Natural killer cell (primary cell): Measurements from ENCODE around the gene NPAS3. TPM values are rescaled to one million over a fixed set of nuclear protein-coding genes. Genes with fewer than 3 reads are reported as not detected.

Experiments used
- ATAC-seq, 3 donors: fragments of 150-1000 bp in 2 of 3; fragments of 200-7000 bp in 1 of 3; cut with Tn5 transposase; 1 replicate in 1 of 3; 2 replicates in 2 of 3; pipeline ENCODE4 v1.10.0; 2021; ENCODE audit warnings: mild to moderate bottlenecking in 2 of 3, moderate library complexity in 2 of 3
- DNase-seq, 2 donors: peaks; one replicate each; pipeline versions ENCODE4 v3.0.0 to v3.0.0-alpha.2; 2013 to 2021; ENCODE audit warnings: mixed read lengths in 1 of 2
- H3K27ac ChIP-seq: one replicate; pipeline ENCODE4 v1.5.1; 2013; ENCODE audit warnings: mild to moderate bottlenecking, low read length
- H3K27me3 ChIP-seq: one replicate; pipeline ENCODE4 v1.6.1; 2013; ENCODE audit warnings: low read length; ENCODE audit not compliant: control insufficient read depth, insufficient read depth
- H3K36me3 ChIP-seq: one replicate; pipeline ENCODE4 v1.6.1; 2013; ENCODE audit warnings: low read length; ENCODE audit not compliant: control insufficient read depth, insufficient read depth
- H3K4me1 ChIP-seq: one replicate; pipeline ENCODE4 v1.6.1; 2013; ENCODE audit warnings: low read length; ENCODE audit not compliant: control insufficient read depth, insufficient read depth
- H3K4me3 ChIP-seq: one replicate; pipeline ENCODE4 v1.5.1; 2013; ENCODE audit warnings: low read length
- H3K9me3 ChIP-seq: one replicate; pipeline ENCODE4 v1.6.1; 2013; ENCODE audit warnings: low read length; ENCODE audit not compliant: control insufficient read depth, insufficient read depth
- H3K27ac Mint-ChIP-seq, 2 donors: one replicate each; pipeline ENCODE4 v1.8.0; 2022; ENCODE audit warnings: mild to moderate bottlenecking in 2 of 2, mixed read lengths in 2 of 2, moderate library complexity in 1 of 2
- H3K27me3 Mint-ChIP-seq, 2 donors: one replicate each; pipeline ENCODE4 v1.8.0; 2022; ENCODE audit warnings: low read depth in 2 of 2, mixed read lengths in 2 of 2
- H3K36me3 Mint-ChIP-seq: one replicate; pipeline ENCODE4 v1.8.0; 2022; ENCODE audit warnings: mixed read lengths
- H3K4me1 Mint-ChIP-seq, 2 donors: one replicate each; pipeline ENCODE4 v1.8.0; 2022; ENCODE audit warnings: mixed read lengths in 2 of 2
- H3K4me3 Mint-ChIP-seq: one replicate; pipeline ENCODE4 v1.8.0; 2022; ENCODE audit warnings: mild to moderate bottlenecking, moderate library complexity, mixed read lengths
- H3K9me3 Mint-ChIP-seq, 2 donors: one replicate each; pipeline ENCODE4 v1.8.0; 2022; ENCODE audit warnings: mixed read lengths in 2 of 2
- CTCF ChIP-seq: fragments of 200-600 bp; IDR thresholded peaks from one replicate; pipeline ENCODE4 v1.8.0; 2022; ENCODE audit warnings: antibody characterized with exemption
- WGBS: methylation state at CpG from one replicate; pipeline ENCODE4 v1.1.7; 2013; ENCODE audit warnings: missing lambda C conversion rate; ENCODE audit not compliant: insufficient coverage; 5-methylcytosine and 5-hydroxymethylcytosine counted together
- intact Hi-C: fragments of 100-400 bp; cut with micrococcal nuclease; formaldehyde crosslinking; loops from one replicate; pipeline ENCODE4 v1.14.2; 2022
- total RNA-seq, 4 donors: library from RNA; stranded (reverse); fragments of 120-200 nt in 1 of 4; gene quantifications; one replicate each; pipeline versions ENCODE4 v1.2.3 to v1.2.4, GENCODE V29; 2013 to 2022

NPAS3 gene
- total RNA-seq, 3 donors from 2014 or later (not counting 1 experiment from before 2014, with no cell fraction given): not detected

- no peak for TF ChIP-seq CTCF
- intact Hi-C loops: no loop called here
- H3K9me3 Mint-ChIP-seq: no peaks in the 10 kb centered on the region
- H3K27me3 ChIP-seq: peaks cover 4% of the 10 kb centered on the region
- H3K36me3 Mint-ChIP-seq: no peaks in the 10 kb centered on the region
- H3K9me3 ChIP-seq: no peaks in the 10 kb centered on the region
- 92% methylated on average over 11 of the region's 11 CpGs for WGBS
- no peak overlapping the region for H3K27ac ChIP-seq
- H3K4me1 Mint-ChIP-seq: peaks cover 13 to 14% of the 10 kb centered on the region in 2 donors
- peaks cover 15 to 39% of the 10 kb centered on the region in 2 donors for H3K27me3 Mint-ChIP-seq
- no peak overlapping the region for H3K4me3 Mint-ChIP-seq
- no peak overlapping the region for H3K4me3 ChIP-seq
- no peaks in the 10 kb centered on the region for H3K36me3 ChIP-seq
- H3K27ac Mint-ChIP-seq: no peak overlapping the region
- ATAC-seq (no peak), DNase-seq (no peak)
- H3K4me1 ChIP-seq: no peaks in the 10 kb centered on the region
These were observed 854.9 kb downstream of the NPAS3 start for GRCh38 chr14:33793398-33794110.

- Mint-ChIP-seq H3K27ac (no peak overlapping the region), H3K27me3 (peaks cover 18 to 42% of the 10 kb centered on the region in 2 donors), H3K4me3 (no peak overlapping the region), H3K9me3 (no peaks in the 10 kb centered on the region), H3K4me1 (peaks cover 13 to 14% of the 10 kb centered on the region in 2 donors), H3K36me3 (no peaks in the 10 kb centered on the region)
- no peak overlapping the region for H3K4me3 ChIP-seq
- intact Hi-C loops: no loop called here
- no peaks in the 10 kb centered on the region for H3K36me3 ChIP-seq
- H3K4me1 ChIP-seq: no peaks in the 10 kb centered on the region
- peaks cover 4% of the 10 kb centered on the region for H3K27me3 ChIP-seq
- DNase-seq (no peak), ATAC-seq (no peak)
- no peak for TF ChIP-seq CTCF
- no peak overlapping the region for H3K27ac ChIP-seq
- no peaks in the 10 kb centered on the region for H3K9me3 ChIP-seq
- WGBS: 75% methylated on average over 1 of the region's 1 CpG
These were observed 856.2 kb downstream of the NPAS3 start for GRCh38 chr14:33794791-33795305.

- H3K27ac ChIP-seq: no peak overlapping the region
- ATAC-seq: no peak
- H3K36me3 Mint-ChIP-seq: peaks cover 5% of the 10 kb centered on the region
- no peaks in the 10 kb centered on the region for H3K36me3 ChIP-seq
- no peak for DNase-seq
- intact Hi-C loops: no loop called here
- no peak overlapping the region for H3K4me3 ChIP-seq
- H3K4me1 ChIP-seq: no peaks in the 10 kb centered on the region
- no peak for TF ChIP-seq CTCF
- 64% methylated on average over 3 of the region's 3 CpGs for WGBS
- peaks cover 7% of the 10 kb centered on the region for H3K27me3 ChIP-seq
- H3K9me3 Mint-ChIP-seq: peaks cover 0 to 3% of the 10 kb centered on the region in 2 donors
- H3K27me3 Mint-ChIP-seq: peaks cover 21 to 44% of the 10 kb centered on the region in 2 donors
- H3K27ac Mint-ChIP-seq: no peak overlapping the region
- no peak overlapping the region for H3K4me3 Mint-ChIP-seq
- H3K4me1 Mint-ChIP-seq: peaks cover 13% of the 10 kb centered on the region in 2 donors
- no peaks in the 10 kb centered on the region for H3K9me3 ChIP-seq
These were observed 857.7 kb downstream of the NPAS3 start for GRCh38 chr14:33796356-33796755.
